K562 (cell line): ENCODE data around the gene THAP2. TPM values are rescaled to one million over a fixed set of nuclear protein-coding genes. Genes with fewer than 3 reads are reported as not detected.

ENCODE experiments used
- ATAC-seq: fragments of 200-7000 bp; cut with Tn5 transposase; 3 replicates; pipeline ENCODE4 v1.9.1; 2020; ENCODE audit warnings: moderate library complexity
- BruUV-seq: library from RNA; stranded (reverse); fragments of 400-500 nt; replicated peaks from 2 replicates; lab custom pipeline; 2021; lab: Mats Ljungman, UMichigan
- CTCF ChIA-PET: fragments of 300-600 bp; formaldehyde crosslinking; extraction: SDS; loops from one replicate; lab custom pipeline; 2021; ENCODE audit warnings: low intra/inter-chr PET ratio; lab: Yijun Ruan, JAX
- POLR2A ChIA-PET: fragments of 300-600, 350-650 bp; sonication (Branson Sonifier 250); formaldehyde crosslinking; extraction: SDS; loops from one replicate; lab custom pipeline; 2021; ENCODE audit warnings: antibody characterized with exemption, inconsistent platforms; lab: Yijun Ruan, JAX
- DNase-seq, 4 experiments: peaks; one replicate each; pipeline versions ENCODE4 v3.0.0 to v3.0.0-alpha.2; 2011 to 2018; ENCODE audit warnings: low spot score in 3 of 4, mixed read lengths in 3 of 4; ENCODE audit errors: extremely low read depth in 1 of 4
- FAIRE-seq: peaks from 2 replicates; lab custom pipeline; 2011; peaks lifted over from hg19 to GRCh38; lab: Jason Lieb, UNC
- H2AFZ ChIP-seq: 2 replicates; pipeline ENCODE4 v1.6.0; 2011; ENCODE audit warnings: low read depth, low read length, control low read depth, inconsistent platforms
- H3K27ac ChIP-seq: fragments of 200-600 bp; 3 replicates; pipeline ENCODE4 v1.8.0; 2011; ENCODE audit warnings: low read depth, mild to moderate bottlenecking, control low read depth, inconsistent platforms, low read length, moderate library complexity, mixed read lengths; ENCODE audit errors: extremely low read depth
- H3K27me3 ChIP-seq, 2 experiments: fragments of 300-600 bp in 1 of 2; 2 replicates in 1 of 2; 3 replicates in 1 of 2; pipeline versions ENCODE4 v1.6.0 to v1.8.0; 2011; ENCODE audit warnings: inconsistent platforms in 2 of 2, low read length in 2 of 2, mild to moderate bottlenecking in 1 of 2, mixed read lengths in 1 of 2, moderate library complexity in 1 of 2; ENCODE audit not compliant: control insufficient read depth in 2 of 2, insufficient read depth in 2 of 2
- H3K36me3 ChIP-seq: fragments of 300-600 bp; 3 replicates; pipeline ENCODE4 v1.8.0; 2011; ENCODE audit warnings: mild to moderate bottlenecking, low read length, inconsistent platforms; ENCODE audit not compliant: control insufficient read depth, insufficient read depth
- H3K4me1 ChIP-seq, 2 experiments: fragments of 200-600 bp in 1 of 2; replicated peaks in 1 of 2; 2 replicates in 1 of 2; 3 replicates in 1 of 2; pipeline versions ENCODE4 v1.5.1 to v1.8.0; 2011; ENCODE audit warnings: inconsistent platforms in 2 of 2, low read length in 2 of 2, mild to moderate bottlenecking in 1 of 2, mixed read lengths in 1 of 2, moderate library complexity in 1 of 2; ENCODE audit not compliant: control insufficient read depth in 2 of 2, insufficient read depth in 2 of 2
- H3K4me2 ChIP-seq: 2 replicates; pipeline ENCODE4 v1.6.1; 2011; ENCODE audit warnings: low read length, control low read depth, inconsistent platforms, mixed read lengths; ENCODE audit not compliant: insufficient read depth
- H3K4me3 ChIP-seq: fragments of 200-600 bp; sonication (generic), shearing (Covaris generic); 2 replicates; pipeline ENCODE4 v1.5.1; 2016; ENCODE audit warnings: control low read depth, inconsistent platforms
- H3K79me2 ChIP-seq: fragments of 200-600 bp; 3 replicates; pipeline ENCODE4 v1.8.0; 2011; ENCODE audit warnings: low read length, inconsistent platforms; ENCODE audit not compliant: control insufficient read depth, insufficient read depth
- H3K9ac ChIP-seq, 2 experiments: 2 replicates each; pipeline versions ENCODE4 v1.6.0 to v1.6.1; 2011; ENCODE audit warnings: low read depth in 2 of 2, low read length in 2 of 2, control low read depth in 1 of 2, inconsistent platforms in 1 of 2, mild to moderate bottlenecking in 1 of 2, mixed read lengths in 1 of 2; ENCODE audit not compliant: insufficient read depth in 1 of 2
- H3K9me1 ChIP-seq: one replicate; pipeline ENCODE4 v1.6.0; 2011; ENCODE audit warnings: inconsistent platforms, mild to moderate bottlenecking, low read length, moderate library complexity; ENCODE audit not compliant: control insufficient read depth, insufficient read depth
- H3K9me3 ChIP-seq: replicated peaks from 2 replicates; pipeline ENCODE4 v1.5.1; 2011; ENCODE audit warnings: low read depth, low read length, inconsistent platforms; ENCODE audit not compliant: control insufficient read depth, insufficient read depth
- H4K20me1 ChIP-seq: replicated peaks from 2 replicates; pipeline ENCODE4 v1.6.1; 2011; ENCODE audit warnings: low read length, inconsistent platforms, mixed read lengths; ENCODE audit not compliant: control insufficient read depth, insufficient read depth
- BMI1 ChIP-seq: fragments of 150-350 bp; IDR thresholded peaks from 2 replicates; pipeline ENCODE4 v1.6.1; 2014; ENCODE audit warnings: low read length
- BRD9 ChIP-seq: fragments of 450-650 bp; IDR thresholded peaks from 2 replicates; pipeline ENCODE4 v1.6.1; 2018; ENCODE audit warnings: low read depth; ENCODE audit not compliant: partially characterized antibody
- CBX5 ChIP-seq: IDR thresholded peaks from 2 replicates; pipeline ENCODE4 v1.6.1; 2014; ENCODE audit warnings: low read depth, borderline replicate concordance
- EHMT2 ChIP-seq: fragments of 450-650 bp; IDR thresholded peaks from 2 replicates; pipeline ENCODE4 v1.6.1; 2018; ENCODE audit warnings: antibody characterized with exemption
- ELK3 ChIP-seq: fragments of 450-650 bp; formaldehyde crosslinking; IDR thresholded peaks from 2 replicates; pipeline ENCODE4 v1.4.0; 2020; ENCODE audit warnings: mild to moderate bottlenecking
- FOXK2 ChIP-seq, 2 experiments: fragments of 450-650 bp; IDR thresholded peaks in 1 of 2; conservative IDR thresholded peaks in 1 of 2; 2 replicates each; pipeline ENCODE4 v1.6.1; 2016; ENCODE audit warnings: low read depth in 2 of 2, mild to moderate bottlenecking in 1 of 2
- MXI1 ChIP-seq: IDR thresholded peaks from 2 replicates; pipeline ENCODE4 v1.6.1; 2011; ENCODE audit warnings: low read depth, mild to moderate bottlenecking, improper control_type of control experiment, low read length
- OTX1 ChIP-seq: fragments of 450-650 bp; formaldehyde crosslinking; IDR thresholded peaks from 2 replicates; pipeline ENCODE4 v1.4.0; 2022; ENCODE audit warnings: mild to moderate bottlenecking
- PKNOX1 ChIP-seq: fragments of 450-650 bp; IDR thresholded peaks from 2 replicates; pipeline ENCODE4 v1.6.1; 2016
- SAP30 ChIP-seq: fragments of 200-600 bp; sonication (generic); IDR thresholded peaks from 2 replicates; pipeline ENCODE4 v1.6.1; 2012; ENCODE audit warnings: borderline replicate concordance, low read depth, mild to moderate bottlenecking, moderate library complexity, low read length, control low read depth, inconsistent platforms; ENCODE audit not compliant: insufficient read depth, poor library complexity, severe bottlenecking
- SNIP1 ChIP-seq: fragments of 450-650 bp; IDR thresholded peaks from 2 replicates; pipeline ENCODE4 v1.7.1; 2017; ENCODE audit warnings: low read depth, mild to moderate bottlenecking
- SREBF1 ChIP-seq: fragments of 150-350 bp; IDR thresholded peaks from 2 replicates; pipeline ENCODE4 v1.6.1; 2014; ENCODE audit warnings: antibody characterized with exemption, low read depth, low read length, borderline replicate concordance
- SRSF3 ChIP-seq: fragments of 200-400 bp; formaldehyde crosslinking; IDR thresholded peaks from 2 replicates; pipeline ENCODE4 v1.6.1; 2016; ENCODE audit warnings: mild to moderate bottlenecking, low read length, moderate library complexity; ENCODE audit not compliant: insufficient read depth
- TARDBP ChIP-seq: fragments of 450-650 bp; IDR thresholded peaks from 2 replicates; pipeline ENCODE4 v1.6.1; 2016
- TBL1XR1 ChIP-seq, 2 experiments: IDR thresholded peaks; 2 replicates each; pipeline ENCODE4 v1.6.1; 2012; ENCODE audit warnings: improper control_type of control experiment in 2 of 2, low read length in 2 of 2, mild to moderate bottlenecking in 1 of 2
- ZKSCAN8 ChIP-seq: fragments of 200-800 bp; sonication (Bioruptor generic); IDR thresholded peaks from 2 replicates; pipeline ENCODE4 v1.6.1; 2016; ENCODE audit warnings: missing genetic modification characterization, missing compliant biosample characterization
- ZNF707 ChIP-seq: fragments of 250-450 bp; sonication (Bioruptor Pico); conservative IDR thresholded peaks from 2 replicates; pipeline ENCODE4 v1.8.0; 2022; ENCODE audit warnings: inconsistent platforms, mild to moderate bottlenecking, moderate library complexity
- ZNF740 ChIP-seq, 3 experiments: fragments of 200-800 bp in 1 of 3; sonication (Bioruptor generic) in 1 of 3; sonication (generic) in 1 of 3; formaldehyde crosslinking in 1 of 3; IDR thresholded peaks; 2 replicates each; pipeline versions ENCODE4 v1.6.1 to v1.8.0; 2016 to 2022; ENCODE audit warnings: mild to moderate bottlenecking in 2 of 3, missing compliant biosample characterization in 2 of 3, missing genetic modification characterization in 2 of 3, missing genetic modification reagents in 1 of 3
- WGBS: fragments of 100-300 bp; shearing (Covaris generic); methylation state at CpG from one replicate; pipeline ENCODE4 v1.1.6; 2016; ENCODE audit warnings: low coverage, mixed read lengths; ENCODE audit not compliant: insufficient coverage; ENCODE audit errors: missing lambda C conversion rate; 5-methylcytosine and 5-hydroxymethylcytosine counted together
- in situ Hi-C: fragments of 300-500 bp; cut with MboI; formaldehyde crosslinking; loops from 4 replicates; pipeline ENCODE4 v1.15.0; 2018; ENCODE audit warnings: inconsistent platforms, mixed read lengths
- intact Hi-C: fragments of 100-400 bp; cut with micrococcal nuclease; formaldehyde crosslinking; loops from 2 replicates; pipeline ENCODE4 v1.14.2; 2022
- polyA plus RNA-seq, 8 experiments: library from polyadenylated mRNA; depleted of rRNA in 4 of 8; stranded (reverse) in 5 of 8; unstranded in 3 of 8; fragments of >200 nt; fragmentation: Nextera tagmentation in 2 of 8; fragmentation: Illumina TruSeq in 1 of 8; extraction: Ambion mirVana in 2 of 8; extraction: Trizol in 1 of 8; gene quantifications; 2 replicates each; pipeline versions ENCODE4 v1.2.1 to v1.2.3, GENCODE V29; 2011 to 2014; ENCODE audit warnings: inconsistent platforms in 1 of 8, missing spikeins in 1 of 8
- total RNA-seq, 7 experiments: library from RNA; depleted of rRNA in 6 of 7; stranded (reverse); fragments of >200 nt in 6 of 7; fragmentation: Illumina TruSeq in 2 of 7; extraction: Trizol in 2 of 7; gene quantifications; 2 replicates each; pipeline versions ENCODE4 v1.2.1 to v1.2.3, GENCODE V29; 2011 to 2021; ENCODE audit warnings: low replicate concordance in 1 of 7

THAP2 gene
- total and polyA plus RNA-seq, 9 of the 15 experiments (the other 6 are each of a cell fraction or from before 2014, with no cell fraction given), result 1.8 to 18.9 (median 7.3) TPM

- intact Hi-C loops, result no loop called here
- TF ChIP-seq SNIP1 (no peak), FOXK2 (conservative IDR thresholded peaks at IDR 0.05 in 1 of 2, IDR thresholded peaks at IDR 0.05 in 1 of 2; ENCODE audit: low read depth in 2 of 2) (0 out of 4 replicates have a peak, but pooled peaks of 1 of the 2 experiments have one; percentile 12), ELK3 (CRISPR knock-in tag) (no peak), ZNF740 (CRISPR knock-in tag; IDR thresholded peaks at IDR 0.05) (no peak), ZNF740 (tag; IDR thresholded peaks at IDR 0.05) (0 out of 4 replicates have a peak, but pooled peaks of 1 of the 2 experiments have one; percentile 25), BMI1 (no peak), PKNOX1 (no peak), SRSF3 (no peak), SREBF1 (no peak), TBL1XR1 (IDR thresholded peaks at IDR 0.05; ENCODE audit: low read length in 2 of 2) (no peak), SAP30 (no peak), MXI1 (no peak), EHMT2 (no peak), CBX5 (no peak), BRD9 (peak; percentile 44), ZNF707 (CRISPR knock-in tag) (no peak), ZKSCAN8 (CRISPR knock-in tag) (no peak), OTX1 (no peak), TARDBP (no peak)
These were observed 21.3 kb downstream of the THAP2 start for GRCh38 chr12:71685312-71685906.

More at GRCh38 chr12:71685312-71685906, 21.3 kb downstream of the THAP2 start:
- H3K9me1 ChIP-seq, result no peaks in the 10 kb centered on the region
- FAIRE-seq (no peak), ATAC-seq (no peak), DNase-seq (no peak)
- ChIA-PET POLR2A (interaction anchor here (0.8 to 3.0 kb wide), 8 partner anchors 8 to 29 kb away, joined by 3 to 19 read pairs (median 8); partner anchors contain the start of genes THAP2 and ZFC3H1), CTCF (interaction anchor here (0.7 kb wide), 1 partner anchor 61 kb away, joined by 5 read pairs; no protein-coding TSS in a partner anchor)
- peaks cover 7 to 10% of the 10 kb centered on the region in 2 experiments; a peak in 2 of 5 replicates for H3K4me1 ChIP-seq
- peak overlapping the region; percentile 85 for H3K27ac ChIP-seq
- no peaks in the 10 kb centered on the region for H3K9me3 ChIP-seq
- in situ Hi-C loops, result no loop called here
- H3K4me2 ChIP-seq, result peak overlapping the region; percentile 85
- peaks cover 22% of the 10 kb centered on the region for H3K79me2 ChIP-seq
- BruUV-seq, result TSS peak; percentile 67
- WGBS, result under 1% methylated on average over 16 of the region's 19 CpGs
- 0 out of 3 replicates have a peak, but pooled peaks cover 3% of the 10 kb centered on the region for H3K36me3 ChIP-seq
- H3K4me3 ChIP-seq, result peak overlapping the region; percentile 65
- peak overlapping the region; percentile 98 for H2AFZ ChIP-seq
- no peaks in the 10 kb centered on the region for H4K20me1 ChIP-seq
- peak overlapping the region; percentile 85 to 99 for H3K9ac ChIP-seq
- no peaks in the 10 kb centered on the region for H3K27me3 ChIP-seq
